ENCODE results near the gene POLD4. TPM values are rescaled to one million over a fixed set of nuclear protein-coding genes. Genes with fewer than 3 reads are reported as not detected.

The POLD4 gene
- total RNA-seq, 2 donors from 2014 or later, result 40.7 to 47.6 TPM

DNA sequence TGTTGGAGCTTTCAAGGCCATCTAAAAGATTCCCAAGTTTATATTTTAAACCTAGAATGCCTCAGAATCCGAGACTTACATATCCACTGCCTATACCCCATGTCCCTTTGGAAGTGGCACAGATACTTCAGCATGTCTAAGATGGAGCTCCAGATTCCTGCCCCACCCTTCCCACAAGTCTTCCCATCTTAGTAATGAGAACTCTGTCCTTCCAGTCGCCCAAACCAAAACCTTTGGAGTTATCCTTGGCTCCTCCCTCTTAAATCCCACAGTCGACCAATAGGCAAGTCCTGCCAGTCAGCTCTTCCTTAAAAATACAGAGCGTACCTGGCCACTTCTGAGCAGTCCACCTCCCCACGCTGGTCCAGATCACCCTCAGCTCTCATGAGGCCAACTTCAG is 4.3 kb downstream of the POLD4 start:
- Histone ChIP-seq H3K9ac (ENCODE audit: extremely low read depth, low read length, poor library complexity, severe bottlenecking) (no peak overlapping the region), H3K9me3 (ENCODE audit: control insufficient read depth, low read length) (no peaks in the 10 kb centered on the region), H3K36me3 (ENCODE audit: control insufficient read depth, insufficient read depth, low read length) (no peaks in the 10 kb centered on the region), H3K27me3 (ENCODE audit: control insufficient read depth, insufficient read depth, low read length, poor library complexity, severe bottlenecking) (no peaks in the 10 kb centered on the region), H3K27ac (ENCODE audit: low read depth, low read length) (no peak overlapping the region), H3K4me3 (ENCODE audit: low read length) (no peak overlapping the region), H3K4me1 (ENCODE audit: control insufficient read depth, insufficient read depth, low read length) (peaks cover 7% of the 10 kb centered on the region)
- no peaks in the 10 kb centered on the region for H3K27me3 Mint-ChIP-seq (ENCODE audit: insufficient read depth)
- TF ChIP-seq, protein P1, sequence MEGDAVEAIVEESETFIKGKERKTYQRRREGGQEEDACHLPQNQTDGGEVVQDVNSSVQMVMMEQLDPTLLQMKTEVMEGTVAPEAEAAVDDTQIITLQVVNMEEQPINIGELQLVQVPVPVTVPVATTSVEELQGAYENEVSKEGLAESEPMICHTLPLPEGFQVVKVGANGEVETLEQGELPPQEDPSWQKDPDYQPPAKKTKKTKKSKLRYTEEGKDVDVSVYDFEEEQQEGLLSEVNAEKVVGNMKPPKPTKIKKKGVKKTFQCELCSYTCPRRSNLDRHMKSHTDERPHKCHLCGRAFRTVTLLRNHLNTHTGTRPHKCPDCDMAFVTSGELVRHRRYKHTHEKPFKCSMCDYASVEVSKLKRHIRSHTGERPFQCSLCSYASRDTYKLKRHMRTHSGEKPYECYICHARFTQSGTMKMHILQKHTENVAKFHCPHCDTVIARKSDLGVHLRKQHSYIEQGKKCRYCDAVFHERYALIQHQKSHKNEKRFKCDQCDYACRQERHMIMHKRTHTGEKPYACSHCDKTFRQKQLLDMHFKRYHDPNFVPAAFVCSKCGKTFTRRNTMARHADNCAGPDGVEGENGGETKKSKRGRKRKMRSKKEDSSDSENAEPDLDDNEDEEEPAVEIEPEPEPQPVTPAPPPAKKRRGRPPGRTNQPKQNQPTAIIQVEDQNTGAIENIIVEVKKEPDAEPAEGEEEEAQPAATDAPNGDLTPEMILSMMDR (conservative IDR thresholded peaks at IDR 0.05), result no peak
- no peaks in the 10 kb centered on the region for H3K36me3 Mint-ChIP-seq (ENCODE audit: low read depth)
- no peaks in the 10 kb centered on the region for H3K9me3 Mint-ChIP-seq
- H3K4me3 Mint-ChIP-seq, result no peak overlapping the region
- H3K27ac Mint-ChIP-seq, result no peak overlapping the region
- 76 to 92% methylated on average over 4 to 5 of the region's 5 CpGs for WGBS, 2 experiments (ENCODE audit: insufficient coverage in 1 of 2, insufficient read length in 1 of 2)
- no peak for DNase-seq
- peaks cover 16% of the 10 kb centered on the region for H3K4me1 Mint-ChIP-seq

DNA sequence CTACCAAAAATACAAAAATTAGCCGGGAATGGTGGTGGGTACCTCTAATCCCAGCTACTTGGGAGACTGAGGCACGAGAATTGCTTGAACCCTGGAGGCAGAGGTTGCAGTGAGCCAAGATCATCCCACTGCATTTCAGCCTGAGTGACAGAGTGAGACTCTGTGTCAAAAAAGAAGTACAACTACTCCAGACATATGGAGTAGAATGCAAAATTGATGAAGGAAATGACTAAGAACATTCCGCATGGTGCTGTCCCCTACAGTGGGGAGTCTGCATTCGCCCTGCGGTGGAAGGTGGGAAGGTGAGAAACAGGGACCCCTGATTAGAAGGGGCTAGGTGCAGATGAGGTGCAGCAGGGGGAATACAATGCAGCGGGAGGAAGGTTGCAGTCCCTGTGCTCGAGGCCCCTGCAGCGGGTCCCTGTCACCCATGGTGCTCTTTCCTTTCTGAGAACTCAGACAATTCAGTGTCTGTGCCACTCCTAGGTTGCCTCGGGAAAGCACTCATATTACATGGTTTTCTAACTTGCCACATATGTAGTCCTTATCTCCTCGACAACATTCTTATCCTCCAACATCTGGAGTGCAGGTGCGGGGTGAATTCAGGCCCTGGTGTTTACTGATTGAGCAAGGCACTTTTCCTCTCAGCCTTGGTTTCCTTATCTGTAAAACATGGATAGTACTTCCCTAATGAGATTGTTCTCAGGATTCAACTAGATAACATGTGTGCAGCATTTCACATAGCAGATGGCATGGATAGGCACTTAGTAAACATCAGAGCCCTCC is 5.2 kb downstream of the POLD4 start:
- no peak overlapping the region for H3K9ac ChIP-seq (ENCODE audit: extremely low read depth, low read length, poor library complexity, severe bottlenecking)
- no peaks in the 10 kb centered on the region for H3K27me3 ChIP-seq (ENCODE audit: control insufficient read depth, insufficient read depth, low read length, poor library complexity, severe bottlenecking)
- no peak overlapping the region for H3K4me3 ChIP-seq (ENCODE audit: low read length)
- Mint-ChIP-seq H3K36me3 (ENCODE audit: low read depth) (no peaks in the 10 kb centered on the region), H3K4me3 (no peak overlapping the region), H3K9me3 (no peaks in the 10 kb centered on the region), H3K27ac (no peak overlapping the region), H3K27me3 (ENCODE audit: insufficient read depth) (no peaks in the 10 kb centered on the region), H3K4me1 (peaks cover 13% of the 10 kb centered on the region)
- 86 to 89% methylated on average over 11 of the region's 11 CpGs for WGBS, 2 experiments (ENCODE audit: insufficient coverage in 1 of 2, insufficient read length in 1 of 2)
- no peaks in the 10 kb centered on the region for H3K9me3 ChIP-seq (ENCODE audit: control insufficient read depth, low read length)
- H3K27ac ChIP-seq (ENCODE audit: low read depth, low read length), result no peak overlapping the region
- peaks cover 6% of the 10 kb centered on the region for H3K4me1 ChIP-seq (ENCODE audit: control insufficient read depth, insufficient read depth, low read length)
- DNase-seq, result no peak
- no peaks in the 10 kb centered on the region for H3K36me3 ChIP-seq (ENCODE audit: control insufficient read depth, insufficient read depth, low read length)
- TF ChIP-seq, protein P1 (conservative IDR thresholded peaks at IDR 0.05), result no peak

DNA sequence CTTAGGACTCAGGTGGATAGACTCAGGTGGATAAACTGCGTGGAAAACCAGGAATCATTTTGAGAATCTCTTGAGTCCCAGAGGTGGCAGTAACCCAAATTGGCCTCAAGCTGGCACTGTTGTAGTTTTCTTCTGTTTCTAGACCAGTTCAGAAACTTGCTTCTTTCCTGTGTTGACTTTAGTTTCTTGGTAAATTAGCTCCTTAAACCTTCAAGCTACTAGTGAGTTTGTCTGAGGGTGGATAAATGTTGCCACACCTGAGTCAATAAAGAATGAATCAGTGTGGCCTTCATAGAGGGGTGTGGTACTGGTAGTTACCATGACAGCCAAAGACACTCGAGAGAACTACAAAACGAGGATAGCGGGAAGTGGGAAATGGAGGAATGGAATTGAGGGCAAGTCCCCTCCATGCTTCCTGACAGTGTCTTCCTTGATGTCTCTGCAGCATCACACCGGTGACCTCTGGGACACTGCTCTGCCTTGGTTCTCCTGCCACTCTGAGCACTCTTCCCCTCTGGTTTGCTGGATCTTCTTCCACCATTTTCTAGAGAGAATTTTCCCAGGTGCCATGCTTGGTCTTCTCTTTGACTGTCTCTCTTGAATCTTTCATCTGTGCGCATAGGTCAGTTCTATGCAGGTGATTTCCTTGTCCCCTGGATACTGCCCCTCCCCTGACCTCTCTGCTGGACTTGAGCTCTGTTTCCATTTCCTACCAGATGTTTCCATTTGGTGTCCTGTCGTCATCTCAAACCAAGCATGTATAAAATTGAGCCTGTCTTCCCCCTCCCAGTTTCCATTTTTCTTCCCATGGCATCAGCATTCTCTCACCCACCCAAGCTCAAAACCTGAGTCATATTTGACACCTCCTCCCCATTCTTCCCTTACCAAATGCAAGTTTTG is 7.2 kb downstream of the POLD4 start:
- peak; percentile 71 for DNase-seq
- Histone ChIP-seq H3K9ac (ENCODE audit: extremely low read depth, low read length, poor library complexity, severe bottlenecking) (no peak overlapping the region), H3K4me3 (ENCODE audit: low read length) (no peak overlapping the region), H3K4me1 (ENCODE audit: control insufficient read depth, insufficient read depth, low read length) (peaks cover 2% of the 10 kb centered on the region), H3K9me3 (ENCODE audit: control insufficient read depth, low read length) (peaks cover 11% of the 10 kb centered on the region), H3K27ac (ENCODE audit: low read depth, low read length) (no peak overlapping the region), H3K27me3 (ENCODE audit: control insufficient read depth, insufficient read depth, low read length, poor library complexity, severe bottlenecking) (no peaks in the 10 kb centered on the region), H3K36me3 (ENCODE audit: control insufficient read depth, insufficient read depth, low read length) (no peaks in the 10 kb centered on the region)
- Mint-ChIP-seq H3K27me3 (ENCODE audit: insufficient read depth) (peaks cover 2% of the 10 kb centered on the region), H3K4me3 (no peak overlapping the region), H3K27ac (no peak overlapping the region), H3K9me3 (no peaks in the 10 kb centered on the region), H3K4me1 (peaks cover 8% of the 10 kb centered on the region), H3K36me3 (ENCODE audit: low read depth) (no peaks in the 10 kb centered on the region)
- 78 to 80% methylated on average over 5 to 7 of the region's 7 CpGs for WGBS, 2 experiments (ENCODE audit: insufficient coverage in 1 of 2, insufficient read length in 1 of 2)
- TF ChIP-seq, protein P1 (conservative IDR thresholded peaks at IDR 0.05), result peak; percentile 82

Data from endodermal cell (in vitro differentiated cells).